ENCODE results near the gene CKS2. TPM values are rescaled to one million over a fixed set of nuclear protein-coding genes. Genes with fewer than 3 reads are reported as not detected.

Gene CKS2
- total and polyA plus RNA-seq, 4 donors = 5.4 to 14.9 (median 7.3) TPM

- Histone ChIP-seq H3K9me3 (ENCODE audit: control insufficient read depth, low read length) (no peaks in the 10 kb centered on the region), H3K36me3 (ENCODE audit: control insufficient read depth in 1 of 2, insufficient read depth in 2 of 2, low read length in 1 of 2) (peaks cover 0 to 12% of the 10 kb centered on the region in 2 donors), H3K27me3 (ENCODE audit: control insufficient read depth in 1 of 2, insufficient read depth in 2 of 2, low read length in 1 of 2) (no peaks in the 10 kb centered on the region), H3K4me3 (ENCODE audit: low read length in 2 of 2) (no peak overlapping the region), H3K4me1 (ENCODE audit: control insufficient read depth in 1 of 2, insufficient read depth in 2 of 2, low read length in 2 of 2) (no peaks in the 10 kb centered on the region), H3K27ac (ENCODE audit: low read depth in 1 of 2, low read length in 2 of 2) (no peak overlapping the region)
- ATAC-seq (ENCODE audit: low FRiP score) (no peak), DNase-seq (peak; percentile 22 to 39)
- WGBS, 2 donors = 88 to 93% methylated on average over 10 of the region's 10 CpGs
- intact Hi-C loops (cut with DNase I) = no loop called here
Observed at GRCh38 chr9:89362647-89363310, 51.8 kb downstream of the CKS2 start.

- DNase-seq (peak; percentile 20 to 36), ATAC-seq (ENCODE audit: low FRiP score) (no peak)
- Histone ChIP-seq H3K9me3 (ENCODE audit: control insufficient read depth, low read length) (no peaks in the 10 kb centered on the region), H3K27ac (ENCODE audit: low read depth in 1 of 2, low read length in 2 of 2) (no peak overlapping the region), H3K27me3 (ENCODE audit: control insufficient read depth in 1 of 2, insufficient read depth in 2 of 2, low read length in 1 of 2) (no peaks in the 10 kb centered on the region), H3K36me3 (ENCODE audit: control insufficient read depth in 1 of 2, insufficient read depth in 2 of 2, low read length in 1 of 2) (peaks cover 0 to 12% of the 10 kb centered on the region in 2 donors), H3K4me1 (ENCODE audit: control insufficient read depth in 1 of 2, insufficient read depth in 2 of 2, low read length in 2 of 2) (no peaks in the 10 kb centered on the region), H3K4me3 (ENCODE audit: low read length in 2 of 2) (no peak overlapping the region)
- WGBS, 2 donors = 87 to 88% methylated on average over 6 of the region's 6 CpGs
- intact Hi-C loops (cut with DNase I) = no loop called here
Observed at GRCh38 chr9:89363311-89363670, 52.3 kb downstream of the CKS2 start.

GRCh38 chr9:89363921-89364665 lies 53.1 kb downstream of the CKS2 start:
- no peak overlapping the region for H3K4me3 ChIP-seq (ENCODE audit: low read length in 2 of 2)
- H3K36me3 ChIP-seq (ENCODE audit: control insufficient read depth in 1 of 2, insufficient read depth in 2 of 2, low read length in 1 of 2) = peaks cover 0 to 7% of the 10 kb centered on the region in 2 donors
- H3K4me1 ChIP-seq (ENCODE audit: control insufficient read depth in 1 of 2, insufficient read depth in 2 of 2, low read length in 2 of 2) = no peaks in the 10 kb centered on the region
- intact Hi-C loops (cut with DNase I) = no loop called here
- no peaks in the 10 kb centered on the region for H3K27me3 ChIP-seq (ENCODE audit: control insufficient read depth in 1 of 2, insufficient read depth in 2 of 2, low read length in 1 of 2)
- 90% methylated on average over 9 of the region's 9 CpGs for WGBS, 2 donors
- H3K27ac ChIP-seq (ENCODE audit: low read depth in 1 of 2, low read length in 2 of 2) = no peak overlapping the region
- no peaks in the 10 kb centered on the region for H3K9me3 ChIP-seq (ENCODE audit: control insufficient read depth, low read length)
- peak; percentile 22 to 70 for DNase-seq
- ATAC-seq (ENCODE audit: low FRiP score) = no peak

GRCh38 chr9:89364666-89365531 lies 53.9 kb downstream of the CKS2 start:
- no peak overlapping the region for H3K27ac ChIP-seq (ENCODE audit: low read depth in 1 of 2, low read length in 2 of 2)
- peaks cover 0 to 7% of the 10 kb centered on the region in 2 donors for H3K36me3 ChIP-seq (ENCODE audit: control insufficient read depth in 1 of 2, insufficient read depth in 2 of 2, low read length in 1 of 2)
- H3K27me3 ChIP-seq (ENCODE audit: control insufficient read depth in 1 of 2, insufficient read depth in 2 of 2, low read length in 1 of 2) = no peaks in the 10 kb centered on the region
- intact Hi-C loops (cut with DNase I) = no loop called here
- H3K9me3 ChIP-seq (ENCODE audit: control insufficient read depth, low read length) = no peaks in the 10 kb centered on the region
- no peaks in the 10 kb centered on the region for H3K4me1 ChIP-seq (ENCODE audit: control insufficient read depth in 1 of 2, insufficient read depth in 2 of 2, low read length in 2 of 2)
- ATAC-seq (ENCODE audit: low FRiP score) = no peak
- H3K4me3 ChIP-seq (ENCODE audit: low read length in 2 of 2) = no peak overlapping the region
- WGBS, 2 donors = 91 to 93% methylated on average over 17 of the region's 17 CpGs
- DNase-seq = peak; percentile 38 to 69

- 92 to 93% methylated on average over 2 of the region's 2 CpGs for WGBS, 2 donors
- ATAC-seq (ENCODE audit: low FRiP score) (no peak), DNase-seq (peak in 1 of 2 donors; percentile 7)
- Histone ChIP-seq H3K27ac (ENCODE audit: low read depth in 1 of 2, low read length in 2 of 2) (no peak overlapping the region), H3K9me3 (ENCODE audit: control insufficient read depth, low read length) (no peaks in the 10 kb centered on the region), H3K4me1 (ENCODE audit: control insufficient read depth in 1 of 2, insufficient read depth in 2 of 2, low read length in 2 of 2) (no peaks in the 10 kb centered on the region), H3K36me3 (ENCODE audit: control insufficient read depth in 1 of 2, insufficient read depth in 2 of 2, low read length in 1 of 2) (peaks cover 0 to 5% of the 10 kb centered on the region in 2 donors), H3K4me3 (ENCODE audit: low read length in 2 of 2) (no peak overlapping the region), H3K27me3 (ENCODE audit: control insufficient read depth in 1 of 2, insufficient read depth in 2 of 2, low read length in 1 of 2) (no peaks in the 10 kb centered on the region)
- intact Hi-C loops (cut with DNase I) = no loop called here
Observed at GRCh38 chr9:89365532-89365912, 54.5 kb downstream of the CKS2 start.

Small RNA genes lying within 50 kb of the gene (microRNA-seq; reads per million reads assigned to microRNA genes)
- gene MIR3153 = 0 reads per million in 2 donors

Other genes starting within 250 kb of the CKS2 start
- gene SHC3, start 132.4 kb upstream of the CKS2 start, total RNA-seq = 1 to 10 TPM; 1.1 to 6.9 TPM
- gene SHC3, start 132.4 kb upstream of the CKS2 start, polyA plus RNA-seq = under 1 TPM in 1 of 2 donors, not detected in 1; 0.10 TPM
- 10 to 100 TPM; 47.2 to 49.0 TPM for gene SECISBP2, start 7.3 kb downstream of the CKS2 start, total RNA-seq
- gene SECISBP2, start 7.3 kb downstream of the CKS2 start, polyA plus RNA-seq = 10 to 100 TPM in 1 of 2 donors, 1 to 10 TPM in 1; 7.0 to 29.9 TPM
- gene SEMA4D, start 186.9 kb downstream of the CKS2 start, total RNA-seq = 10 to 100 TPM; 24.7 to 26.2 TPM
- gene SEMA4D, start 186.9 kb downstream of the CKS2 start, polyA plus RNA-seq = 1 to 10 TPM; 1.4 to 2.4 TPM

All from aorta (tissue), 5 donors.